Measurements from ENCODE around the gene TMEM141. TPM values are rescaled to one million over a fixed set of nuclear protein-coding genes. Genes with fewer than 3 reads are reported as not detected.
"Not testable (repeated sequence)": the region's sequence is repeated elsewhere in the genome, so short reads cannot be mapped to it uniquely, and the experiment has no call there.

The TMEM141 gene
- total and polyA plus RNA-seq, 7 experiments from 2014 or later: 27.2 to 54.9 (median 30.6) TPM

DNA sequence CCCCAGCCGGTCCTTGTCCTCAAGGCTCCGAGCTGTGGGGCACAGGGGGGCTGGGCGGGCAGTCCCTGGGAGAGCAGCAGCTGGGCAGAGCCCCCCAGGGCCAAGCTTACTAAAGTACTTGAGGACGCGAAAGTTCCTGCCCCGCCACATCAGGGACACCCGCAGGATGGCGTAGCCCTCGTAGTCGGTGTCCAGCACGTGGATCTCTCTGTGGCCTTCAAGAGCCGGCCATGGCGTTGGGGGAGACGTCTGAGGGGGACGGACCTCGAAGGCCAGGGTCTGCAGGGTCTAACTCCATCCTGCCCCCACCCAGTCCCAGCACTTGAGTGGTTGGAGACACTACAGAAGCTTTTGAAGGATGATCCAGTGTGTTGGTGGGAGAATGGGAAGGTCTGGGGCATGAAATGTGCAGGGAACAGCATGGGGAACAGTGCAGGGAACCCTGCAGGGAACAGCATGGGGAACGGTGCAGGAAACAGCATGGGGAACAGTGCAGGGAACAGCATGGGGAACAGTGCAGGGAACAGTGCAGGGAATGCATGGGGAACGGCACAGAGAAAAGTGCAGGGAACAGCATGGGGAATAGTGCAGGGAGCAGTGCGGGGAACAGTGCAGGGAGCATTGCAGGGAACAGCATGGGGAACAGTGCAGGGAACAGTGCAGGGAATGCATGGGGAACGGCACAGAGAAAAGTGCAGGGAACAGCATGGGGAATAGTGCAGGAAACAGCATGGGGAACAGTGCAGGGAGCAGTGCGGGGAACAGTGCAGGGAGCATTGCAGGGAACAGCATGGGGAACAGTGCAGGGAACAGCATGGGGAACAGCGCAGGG lies 35.6 kb upstream of the TMEM141 start:
- DNase-seq; H3K36me3 ChIP-seq (ENCODE audit: control insufficient read depth in 2 of 3, insufficient read depth in 3 of 3, low read length in 3 of 3); H3K9me3 ChIP-seq (ENCODE audit: control insufficient read depth in 2 of 3, low read length in 3 of 3); H3K4me1 Mint-ChIP-seq; ATAC-seq; H3K27ac ChIP-seq (ENCODE audit: low read depth, low read length); POLR2A ChIA-PET; H3K4me3 Mint-ChIP-seq; CTCF ChIA-PET; H3K4me3 ChIP-seq (ENCODE audit: low read length); H3K27me3 ChIP-seq (ENCODE audit: control insufficient read depth in 2 of 2, insufficient read depth in 2 of 2, low read length in 2 of 2); H3K4me1 ChIP-seq (ENCODE audit: control insufficient read depth in 2 of 2, insufficient read depth in 2 of 2, low read length in 2 of 2); intact Hi-C loops (cut with micrococcal nuclease); H3K27ac Mint-ChIP-seq: not testable (repeated sequence)
- peaks cover 0 to 13% (median 7%) of the 10 kb centered on the region in 5 donors for H3K36me3 Mint-ChIP-seq
- H3K27me3 Mint-ChIP-seq: peaks cover 0 to 21% (median 6%) of the 10 kb centered on the region in 5 donors
- peaks cover 4 to 28% (median 17%) of the 10 kb centered on the region in 11 donors for H3K9me3 Mint-ChIP-seq

DNA sequence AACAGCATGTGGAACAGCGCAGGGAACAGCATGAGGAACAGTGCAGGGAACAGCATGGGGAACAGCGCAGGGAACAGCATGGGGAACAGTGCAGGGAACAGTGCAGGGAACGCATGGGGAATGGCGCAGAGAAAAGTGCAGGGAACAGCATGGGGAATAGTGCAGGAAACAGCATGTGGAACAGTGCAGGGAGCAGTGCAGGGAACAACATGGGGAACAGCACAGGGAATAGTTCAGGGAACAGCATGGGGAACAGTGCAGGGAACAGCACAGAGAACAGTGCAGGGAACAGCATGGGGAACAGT lies 35.1 kb upstream of the TMEM141 start:
- Mint-ChIP-seq H3K27ac (no peak overlapping the region), H3K9me3 (peaks cover 4 to 26% (median 16%) of the 10 kb centered on the region in 11 donors), H3K36me3 (peaks cover 0 to 13% (median 7%) of the 10 kb centered on the region in 5 donors), H3K4me1 (peaks cover 0 to 4% (median 0%) of the 10 kb centered on the region in 7 donors), H3K27me3 (peaks cover 2 to 16% (median 10%) of the 10 kb centered on the region in 5 donors), H3K4me3 (no peak overlapping the region)
- intact Hi-C loops (cut with micrococcal nuclease): no loop called here
- Histone ChIP-seq H3K36me3 (ENCODE audit: control insufficient read depth in 2 of 3, insufficient read depth in 3 of 3, low read length in 3 of 3) (no peaks in the 10 kb centered on the region), H3K27ac (ENCODE audit: low read depth, low read length) (no peak overlapping the region), H3K9me3 (ENCODE audit: control insufficient read depth in 2 of 3, low read length in 3 of 3) (no peaks in the 10 kb centered on the region), H3K27me3 (ENCODE audit: control insufficient read depth in 2 of 2, insufficient read depth in 2 of 2, low read length in 2 of 2) (no peaks in the 10 kb centered on the region), H3K4me3 (ENCODE audit: low read length) (no peak overlapping the region), H3K4me1 (ENCODE audit: control insufficient read depth in 2 of 2, insufficient read depth in 2 of 2, low read length in 2 of 2) (no peaks in the 10 kb centered on the region)
- DNase-seq: no peak
- ATAC-seq: no peak
- ChIA-PET POLR2A (no interaction called here), CTCF (no interaction called here)

DNA sequence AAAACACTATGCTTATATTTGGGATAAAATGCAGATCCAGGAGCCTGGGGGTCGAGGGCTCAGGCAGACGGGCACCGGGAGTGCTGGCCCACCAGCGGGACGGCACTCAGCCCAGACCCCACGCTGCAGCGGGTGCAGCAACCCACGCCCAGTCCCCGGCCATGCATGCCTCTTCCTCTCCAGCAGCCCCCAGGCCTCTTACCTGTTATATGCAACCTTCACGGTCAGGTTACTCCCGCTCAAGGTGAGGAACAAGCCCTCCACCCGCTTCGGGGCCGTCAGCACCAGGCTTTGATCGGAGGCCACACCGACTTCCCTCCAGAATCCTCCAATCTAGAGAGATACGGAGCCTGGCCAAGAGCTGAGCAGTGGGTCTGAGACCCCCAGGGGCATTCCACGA lies 34.3 kb upstream of the TMEM141 start:
- POLR2A ChIA-PET: no interaction called here
- ATAC-seq (no peak), DNase-seq (no peak)
- Mint-ChIP-seq H3K27ac (no peak overlapping the region), H3K4me1 (peaks cover 0 to 5% (median 0%) of the 10 kb centered on the region in 7 donors), H3K9me3 (peaks cover 4 to 21% (median 12%) of the 10 kb centered on the region in 11 donors), H3K4me3 (no peak overlapping the region), H3K27me3 (peaks cover 2 to 16% (median 10%) of the 10 kb centered on the region in 5 donors), H3K36me3 (peaks cover 0 to 10% (median 7%) of the 10 kb centered on the region in 5 donors)
- H3K27me3 ChIP-seq (ENCODE audit: control insufficient read depth in 2 of 2, insufficient read depth in 2 of 2, low read length in 2 of 2): no peaks in the 10 kb centered on the region
- H3K4me3 ChIP-seq (ENCODE audit: low read length): no peak overlapping the region
- H3K36me3 ChIP-seq (ENCODE audit: control insufficient read depth in 2 of 3, insufficient read depth in 3 of 3, low read length in 3 of 3): no peaks in the 10 kb centered on the region
- CTCF ChIA-PET: no interaction called here
- intact Hi-C loops (cut with micrococcal nuclease): no loop called here
- no peaks in the 10 kb centered on the region for H3K4me1 ChIP-seq (ENCODE audit: control insufficient read depth in 2 of 2, insufficient read depth in 2 of 2, low read length in 2 of 2)
- H3K9me3 ChIP-seq (ENCODE audit: control insufficient read depth in 2 of 3, low read length in 3 of 3): no peaks in the 10 kb centered on the region
- no peak overlapping the region for H3K27ac ChIP-seq (ENCODE audit: low read depth, low read length)

DNA sequence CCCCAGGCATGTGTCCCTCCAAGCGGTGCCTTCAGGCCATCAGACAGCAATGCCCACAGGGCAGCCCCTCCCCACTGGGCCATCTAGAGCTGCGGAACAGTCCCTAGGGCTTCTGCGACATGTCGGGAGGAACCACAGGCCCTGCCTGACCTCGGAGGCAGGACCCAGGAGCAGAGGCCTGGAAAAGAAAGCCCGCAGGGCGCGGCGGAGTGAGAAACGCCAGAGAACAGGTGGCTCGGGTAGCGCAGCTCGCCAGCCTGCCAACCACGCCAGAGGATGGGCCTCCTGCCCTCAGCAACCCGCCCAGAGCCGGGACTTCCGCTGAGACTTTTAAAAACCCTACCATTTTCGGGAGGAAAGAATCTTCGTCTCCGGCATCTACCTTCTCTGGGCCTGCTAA lies 33.8 kb upstream of the TMEM141 start:
- H3K9me3 ChIP-seq (ENCODE audit: control insufficient read depth in 2 of 3, low read length in 3 of 3): no peaks in the 10 kb centered on the region
- Mint-ChIP-seq H3K27ac (no peak overlapping the region), H3K4me3 (no peak overlapping the region), H3K9me3 (peaks cover 3 to 17% (median 7%) of the 10 kb centered on the region in 11 donors), H3K36me3 (peaks cover 0 to 9% (median 5%) of the 10 kb centered on the region in 5 donors), H3K27me3 (peaks cover 2 to 15% (median 8%) of the 10 kb centered on the region in 5 donors), H3K4me1 (peaks cover 0 to 5% (median 0%) of the 10 kb centered on the region in 7 donors)
- H3K27ac ChIP-seq (ENCODE audit: low read depth, low read length): no peak overlapping the region
- ChIA-PET POLR2A (no interaction called here), CTCF (no interaction called here)
- no peaks in the 10 kb centered on the region for H3K4me1 ChIP-seq (ENCODE audit: control insufficient read depth in 2 of 2, insufficient read depth in 2 of 2, low read length in 2 of 2)
- H3K27me3 ChIP-seq (ENCODE audit: control insufficient read depth in 2 of 2, insufficient read depth in 2 of 2, low read length in 2 of 2): no peaks in the 10 kb centered on the region
- no peak overlapping the region for H3K4me3 ChIP-seq (ENCODE audit: low read length)
- H3K36me3 ChIP-seq (ENCODE audit: control insufficient read depth in 2 of 3, insufficient read depth in 3 of 3, low read length in 3 of 3): no peaks in the 10 kb centered on the region
- intact Hi-C loops (cut with micrococcal nuclease): no loop called here
- no peak for DNase-seq
- no peak for ATAC-seq

DNA sequence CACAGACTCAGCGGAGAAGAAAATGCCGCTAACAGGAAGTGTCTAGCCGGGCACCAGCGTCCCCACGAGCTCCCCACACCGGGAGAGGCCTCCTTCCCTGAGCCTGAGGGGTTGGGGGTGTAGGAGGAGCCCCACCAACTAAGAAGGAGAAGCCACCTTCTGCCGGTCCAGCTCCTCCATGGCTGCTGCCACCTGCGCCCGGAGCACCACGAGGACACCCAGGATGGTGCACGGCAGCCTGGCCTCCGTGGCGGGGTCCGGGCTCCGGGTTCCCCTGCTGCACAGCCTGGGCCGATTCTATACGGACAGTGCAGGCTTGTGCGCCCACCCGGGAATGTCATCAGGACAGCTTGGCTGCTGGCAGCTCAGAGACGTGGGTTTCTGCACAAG lies 33.4 kb upstream of the TMEM141 start:
- DNase-seq: no peak
- H3K4me3 Mint-ChIP-seq: no peak overlapping the region
- no peaks in the 10 kb centered on the region for H3K4me1 ChIP-seq (ENCODE audit: control insufficient read depth in 2 of 2, insufficient read depth in 2 of 2, low read length in 2 of 2)
- CTCF ChIA-PET: interaction anchor here (0.5 kb wide), 1 partner anchor 312 kb away, joined by 4 read pairs; no protein-coding TSS in a partner anchor
- H3K27me3 Mint-ChIP-seq: peaks cover 2 to 10% (median 4%) of the 10 kb centered on the region in 5 donors
- H3K27me3 ChIP-seq (ENCODE audit: control insufficient read depth in 2 of 2, insufficient read depth in 2 of 2, low read length in 2 of 2): no peaks in the 10 kb centered on the region
- ATAC-seq: no peak
- H3K9me3 Mint-ChIP-seq: peaks cover 0 to 13% (median 3%) of the 10 kb centered on the region in 11 donors
- H3K27ac Mint-ChIP-seq: no peak overlapping the region
- peaks cover 0 to 5% (median 0%) of the 10 kb centered on the region in 7 donors for H3K4me1 Mint-ChIP-seq
- intact Hi-C loops (cut with micrococcal nuclease): no loop called here
- H3K36me3 Mint-ChIP-seq: peaks cover 0 to 5% (median under 1%) of the 10 kb centered on the region in 5 donors
- POLR2A ChIA-PET: no interaction called here
- no peak overlapping the region for H3K4me3 ChIP-seq (ENCODE audit: low read length)
- no peaks in the 10 kb centered on the region for H3K36me3 ChIP-seq (ENCODE audit: control insufficient read depth in 2 of 3, insufficient read depth in 3 of 3, low read length in 3 of 3)
- H3K9me3 ChIP-seq (ENCODE audit: control insufficient read depth in 2 of 3, low read length in 3 of 3): no peaks in the 10 kb centered on the region
- H3K27ac ChIP-seq (ENCODE audit: low read depth, low read length): no peak overlapping the region

DNA sequence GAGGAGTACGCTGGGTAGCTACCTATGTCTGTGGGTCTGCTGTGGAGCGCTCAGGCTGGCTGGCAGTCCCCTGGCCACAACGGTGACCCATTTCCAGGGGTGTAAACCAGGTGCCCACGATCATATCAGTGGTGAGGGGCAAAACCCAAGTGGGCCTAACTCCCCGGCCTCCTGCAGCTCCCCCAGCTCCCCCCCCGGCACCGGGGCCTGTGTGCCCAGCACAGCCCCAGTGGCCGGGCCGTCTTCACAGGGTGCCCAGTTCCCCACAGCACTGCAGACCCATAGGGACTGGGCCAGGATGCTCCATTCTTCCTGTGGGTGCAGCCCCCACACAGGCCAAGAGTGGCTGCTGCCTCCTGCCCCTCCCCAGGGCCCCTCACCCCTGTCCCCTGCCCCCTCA lies 32.1 kb upstream of the TMEM141 start:
- Histone ChIP-seq H3K36me3 (ENCODE audit: control insufficient read depth in 2 of 3, insufficient read depth in 3 of 3, low read length in 3 of 3) (no peaks in the 10 kb centered on the region), H3K4me1 (ENCODE audit: control insufficient read depth in 2 of 2, insufficient read depth in 2 of 2, low read length in 2 of 2) (no peaks in the 10 kb centered on the region), H3K4me3 (ENCODE audit: low read length) (no peak overlapping the region), H3K27me3 (ENCODE audit: control insufficient read depth in 2 of 2, insufficient read depth in 2 of 2, low read length in 2 of 2) (no peaks in the 10 kb centered on the region), H3K27ac (ENCODE audit: low read depth, low read length) (no peak overlapping the region), H3K9me3 (ENCODE audit: control insufficient read depth in 2 of 3, low read length in 3 of 3) (no peaks in the 10 kb centered on the region)
- Mint-ChIP-seq H3K4me1 (peaks cover 0 to 5% (median 0%) of the 10 kb centered on the region in 7 donors), H3K27ac (no peak overlapping the region), H3K9me3 (peaks cover 0 to 11% (median 3%) of the 10 kb centered on the region in 11 donors), H3K36me3 (peaks cover 0 to 5% (median 0%) of the 10 kb centered on the region in 5 donors), H3K4me3 (no peak overlapping the region), H3K27me3 (peaks cover 2 to 10% (median 4%) of the 10 kb centered on the region in 5 donors)
- ChIA-PET POLR2A (interaction anchor here (0.6 kb wide), 1 partner anchor 13 kb away, joined by 3 read pairs; no protein-coding TSS in a partner anchor), CTCF (no interaction called here)
- ATAC-seq (no peak), DNase-seq (no peak)
- intact Hi-C loops (cut with micrococcal nuclease): no loop called here
